ENCODE results near the gene NMUR2.

NMUR2 gene

DNA sequence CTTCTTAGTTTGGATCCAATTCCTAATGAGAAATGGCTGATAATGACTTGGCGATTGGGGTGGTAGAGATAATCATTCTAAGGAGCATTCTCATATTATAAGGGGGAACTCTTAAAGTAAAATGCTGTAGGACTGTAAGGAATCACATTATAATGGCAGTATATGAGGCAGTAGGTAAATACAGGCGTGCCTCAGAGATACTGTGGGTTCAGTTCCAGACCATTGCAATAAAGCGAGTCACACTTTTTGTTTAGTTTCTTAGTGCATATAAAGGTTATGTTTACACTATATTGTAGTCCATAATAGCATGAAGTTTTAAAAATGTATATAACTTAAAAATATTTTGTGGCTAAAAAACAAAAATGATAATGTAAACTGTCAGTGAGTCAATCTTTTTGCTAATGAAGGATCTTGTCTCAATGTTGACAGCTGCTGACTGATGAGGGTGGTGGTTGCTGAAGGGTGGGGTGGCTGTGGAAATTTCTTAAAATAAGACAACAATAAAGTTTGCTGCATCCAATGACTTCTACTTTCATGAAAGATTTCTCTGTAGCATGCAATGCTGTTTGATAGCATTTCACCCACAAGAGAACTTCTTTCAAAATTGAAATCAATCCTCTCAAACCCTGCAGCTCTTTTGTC, 15.8 kb downstream of the NMUR2 start:
- H3K9me3 Mint-ChIP-seq: peaks cover 0 to 6% of the 10 kb centered on the region in 2 donors
- no peak overlapping the region for H3K27ac Mint-ChIP-seq
- H3K27me3 Mint-ChIP-seq: no peaks in the 10 kb centered on the region
- ATAC-seq (replicated peaks) (no peak), DNase-seq (no peak)
- H3K4me1 Mint-ChIP-seq: no peaks in the 10 kb centered on the region
- H3K36me3 Mint-ChIP-seq: no peaks in the 10 kb centered on the region
- no peak overlapping the region for H3K4me3 Mint-ChIP-seq

DNA sequence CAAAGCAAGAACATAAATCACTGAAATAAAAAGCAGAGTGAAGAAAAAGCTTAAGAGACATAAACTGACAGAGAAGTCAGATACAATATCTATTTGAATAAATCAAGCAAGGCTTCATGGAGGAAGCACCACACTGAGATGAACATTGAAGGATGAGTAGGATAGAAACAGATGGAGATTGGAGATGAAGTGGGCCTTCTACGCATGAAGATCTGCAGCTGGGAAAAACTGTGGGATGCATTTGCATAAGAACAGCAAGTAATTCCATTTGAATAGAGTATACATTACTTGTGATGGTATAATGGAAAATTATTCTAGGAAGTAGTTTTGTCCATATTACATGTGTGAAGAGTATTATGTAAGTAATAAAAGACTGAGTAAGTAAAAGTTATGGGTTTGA, 16.5 kb downstream of the NMUR2 start:
- ATAC-seq (replicated peaks): no peak
- Mint-ChIP-seq H3K36me3 (no peaks in the 10 kb centered on the region), H3K27me3 (no peaks in the 10 kb centered on the region), H3K4me3 (no peak overlapping the region), H3K9me3 (peaks cover 0 to 8% of the 10 kb centered on the region in 2 donors), H3K27ac (no peak overlapping the region), H3K4me1 (no peaks in the 10 kb centered on the region)
- DNase-seq: no peak

DNA sequence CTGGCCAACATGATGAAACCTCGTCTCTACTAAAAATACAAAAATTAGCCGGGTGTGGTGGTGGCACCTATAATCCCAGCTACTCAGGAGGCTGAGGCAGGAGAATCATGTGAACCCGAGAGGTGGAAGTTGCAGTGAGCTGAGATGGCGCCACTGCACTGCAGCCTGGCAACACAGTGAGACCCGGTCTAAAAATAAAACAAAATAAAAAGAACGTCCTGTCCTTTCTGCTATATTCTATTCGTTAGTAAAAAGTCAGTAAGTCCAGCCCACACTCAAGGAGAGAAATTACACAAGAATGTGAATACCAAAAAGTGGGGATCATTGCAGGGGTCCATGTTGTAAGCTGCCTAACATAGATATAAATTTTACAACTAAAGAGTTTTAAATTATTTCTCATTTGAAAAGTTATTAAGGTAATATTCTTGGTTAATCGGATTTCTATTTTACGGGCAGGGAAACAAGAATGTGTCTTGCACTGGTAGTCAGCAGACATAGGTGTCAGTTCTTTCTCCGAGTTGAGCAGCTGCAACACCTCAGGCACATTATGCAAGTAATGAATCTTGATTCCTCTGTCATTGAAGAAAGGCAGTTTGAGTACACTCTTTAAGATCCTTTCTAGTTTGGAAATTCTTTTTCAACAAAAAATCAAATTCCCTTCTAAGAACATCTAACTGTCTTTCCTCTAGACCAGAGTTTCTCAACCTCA, 24.5 kb downstream of the NMUR2 start:
- ATAC-seq (replicated peaks) (no peak), DNase-seq (no peak)
- Mint-ChIP-seq H3K9me3 (peaks cover 0 to 7% of the 10 kb centered on the region in 2 donors), H3K36me3 (no peaks in the 10 kb centered on the region), H3K27ac (no peak overlapping the region), H3K27me3 (no peaks in the 10 kb centered on the region), H3K4me3 (no peak overlapping the region), H3K4me1 (no peaks in the 10 kb centered on the region)

DNA sequence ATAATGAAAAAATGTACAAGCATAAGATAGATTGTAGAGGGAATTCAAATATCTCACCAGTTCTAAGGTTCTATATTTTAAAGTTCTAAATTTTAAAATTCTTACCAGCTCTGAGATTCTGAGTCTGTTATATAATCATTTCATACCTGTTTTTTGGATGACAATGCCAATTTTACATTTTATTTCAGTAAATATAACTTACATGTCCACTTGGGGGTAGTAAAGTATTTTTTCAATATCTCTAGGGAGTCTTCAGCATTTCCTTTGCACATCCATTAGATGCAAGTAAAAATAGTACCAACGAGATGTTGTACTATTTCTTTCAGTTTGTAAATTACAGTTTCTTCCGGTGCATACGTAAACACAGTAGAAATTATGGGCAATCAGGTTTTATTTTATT, 25.7 kb downstream of the NMUR2 start:
- no peaks in the 10 kb centered on the region for H3K4me1 Mint-ChIP-seq
- ATAC-seq (replicated peaks) (no peak), DNase-seq (no peak)
- no peak overlapping the region for H3K27ac Mint-ChIP-seq
- peaks cover 0 to 7% of the 10 kb centered on the region in 2 donors for H3K9me3 Mint-ChIP-seq
- no peaks in the 10 kb centered on the region for H3K36me3 Mint-ChIP-seq
- no peaks in the 10 kb centered on the region for H3K27me3 Mint-ChIP-seq
- no peak overlapping the region for H3K4me3 Mint-ChIP-seq

DNA sequence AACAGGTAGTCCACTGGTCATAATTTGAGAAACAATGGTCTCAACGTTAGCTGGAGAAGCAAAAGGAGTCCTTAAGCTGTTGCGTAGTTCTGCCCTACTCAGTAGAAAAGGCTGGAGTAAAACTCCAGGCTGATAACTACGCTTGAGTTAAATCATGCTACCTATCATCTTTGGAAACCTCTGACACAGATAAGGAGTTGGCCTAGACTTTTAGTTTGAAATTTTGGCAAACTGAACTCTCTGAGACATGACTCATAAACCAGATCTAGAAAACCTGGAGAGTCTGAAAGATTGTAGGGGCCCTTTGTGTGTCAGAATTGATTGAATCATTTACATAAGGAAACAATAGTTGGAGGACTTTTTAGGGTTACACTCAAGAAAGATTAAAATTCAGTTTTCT, 26.3 kb downstream of the NMUR2 start:
- Mint-ChIP-seq H3K27me3 (no peaks in the 10 kb centered on the region), H3K27ac (no peak overlapping the region), H3K4me1 (no peaks in the 10 kb centered on the region), H3K36me3 (no peaks in the 10 kb centered on the region), H3K9me3 (peaks cover 0 to 5% of the 10 kb centered on the region in 2 donors), H3K4me3 (no peak overlapping the region)
- DNase-seq: no peak
- ATAC-seq (replicated peaks): no peak

DNA sequence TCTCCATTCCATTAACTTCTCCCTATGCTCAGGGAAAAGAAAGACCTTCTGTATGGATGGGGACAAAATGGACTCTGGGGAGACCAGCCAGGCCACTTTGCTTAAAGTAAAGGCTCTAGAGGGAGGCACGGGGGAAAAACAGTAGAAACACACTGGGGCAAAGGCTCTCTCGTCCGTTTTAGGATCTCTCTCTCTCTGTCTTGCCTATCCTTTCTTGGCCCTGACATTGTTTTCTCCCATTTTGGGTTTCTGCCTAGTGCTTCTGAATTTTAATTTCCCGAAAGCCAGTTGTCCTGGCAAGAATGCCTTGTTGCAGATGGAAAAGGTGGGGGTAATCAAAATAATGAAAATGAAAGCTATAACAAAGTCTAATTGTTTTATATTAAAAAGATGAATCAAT, 28.2 kb downstream of the NMUR2 start:
- Mint-ChIP-seq H3K9me3 (peaks cover 0 to under 1% of the 10 kb centered on the region in 2 donors), H3K36me3 (no peaks in the 10 kb centered on the region), H3K27me3 (no peaks in the 10 kb centered on the region), H3K4me1 (no peaks in the 10 kb centered on the region), H3K27ac (no peak overlapping the region), H3K4me3 (no peak overlapping the region)
- ATAC-seq (replicated peaks) (no peak), DNase-seq (no peak)

DNA sequence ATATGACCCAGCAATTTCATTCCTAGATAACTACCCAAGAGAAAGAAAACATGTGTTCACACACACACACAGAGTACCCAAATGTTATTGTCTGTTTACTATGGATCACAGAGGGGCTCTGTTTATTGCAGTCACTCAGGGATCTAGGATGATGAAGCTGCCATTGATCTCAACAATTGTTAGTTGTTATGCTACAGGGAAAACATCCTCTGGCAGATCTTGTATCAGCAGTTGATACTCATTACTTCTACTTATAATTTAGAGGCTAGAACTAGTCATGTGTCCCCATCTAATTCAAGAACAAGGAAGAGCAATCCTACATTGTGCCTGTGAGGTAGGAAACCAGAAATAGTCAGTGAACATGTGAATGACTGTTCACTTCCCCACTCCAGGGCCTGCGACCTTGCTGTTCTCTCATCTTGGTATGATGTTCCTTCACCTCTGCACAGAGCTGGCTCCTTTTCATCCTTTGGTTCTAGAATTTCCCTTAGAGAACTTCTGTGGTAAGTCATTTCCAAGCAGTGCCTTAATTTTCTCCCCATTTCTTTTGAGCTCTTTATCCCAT, 30.3 kb downstream of the NMUR2 start:
- Mint-ChIP-seq H3K27me3 (no peaks in the 10 kb centered on the region), H3K27ac (no peak overlapping the region), H3K4me3 (no peak overlapping the region), H3K4me1 (no peaks in the 10 kb centered on the region), H3K9me3 (no peaks in the 10 kb centered on the region), H3K36me3 (no peaks in the 10 kb centered on the region)
- ATAC-seq (replicated peaks) (no peak), DNase-seq (no peak)

DNA sequence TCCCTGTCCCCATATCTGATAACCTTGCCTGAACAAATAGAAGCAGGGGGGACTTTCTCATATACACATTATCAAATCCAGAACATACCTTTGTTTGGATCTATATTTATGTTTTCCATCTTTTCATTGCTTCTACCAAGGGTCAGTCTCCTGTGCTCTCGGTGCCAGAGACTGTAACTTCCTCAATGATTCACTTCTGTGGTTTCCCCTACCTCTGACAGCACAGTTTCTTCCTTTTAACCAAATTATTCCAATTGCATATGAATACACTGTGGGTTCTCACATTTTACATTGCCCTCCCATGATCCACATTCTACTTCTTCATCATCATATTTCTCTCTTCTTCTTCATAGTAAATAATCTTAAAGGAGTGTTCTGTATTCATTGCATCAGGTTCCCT, 32.2 kb downstream of the NMUR2 start:
- no peak for ATAC-seq (replicated peaks)
- H3K27ac Mint-ChIP-seq: no peak overlapping the region
- no peak for DNase-seq
- no peaks in the 10 kb centered on the region for H3K27me3 Mint-ChIP-seq
- no peaks in the 10 kb centered on the region for H3K9me3 Mint-ChIP-seq
- H3K4me3 Mint-ChIP-seq: no peak overlapping the region
- no peaks in the 10 kb centered on the region for H3K4me1 Mint-ChIP-seq
- no peaks in the 10 kb centered on the region for H3K36me3 Mint-ChIP-seq

DNA sequence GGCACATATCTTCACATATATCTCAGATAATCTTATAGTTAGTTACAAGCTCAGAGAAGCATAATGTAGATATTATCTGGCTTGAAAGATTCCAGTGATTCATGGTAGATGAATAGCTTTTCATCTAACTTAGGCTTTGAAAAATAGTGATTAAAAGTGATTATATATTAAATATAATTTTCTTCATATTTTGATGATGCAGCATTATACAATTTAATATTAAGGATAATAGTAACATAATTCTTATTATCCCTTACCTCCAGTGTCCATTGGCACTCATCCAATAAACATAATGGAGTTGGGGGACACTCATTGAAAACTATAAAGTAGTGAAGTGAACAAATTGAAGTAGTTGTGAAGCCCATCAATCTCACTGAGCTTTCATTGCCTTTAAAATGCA, 35.8 kb downstream of the NMUR2 start:
- Mint-ChIP-seq H3K4me3 (no peak overlapping the region), H3K9me3 (peaks cover 0 to 2% of the 10 kb centered on the region in 2 donors), H3K36me3 (no peaks in the 10 kb centered on the region), H3K4me1 (no peaks in the 10 kb centered on the region), H3K27ac (no peak overlapping the region), H3K27me3 (no peaks in the 10 kb centered on the region)
- ATAC-seq (replicated peaks) (no peak), DNase-seq (no peak)

DNA sequence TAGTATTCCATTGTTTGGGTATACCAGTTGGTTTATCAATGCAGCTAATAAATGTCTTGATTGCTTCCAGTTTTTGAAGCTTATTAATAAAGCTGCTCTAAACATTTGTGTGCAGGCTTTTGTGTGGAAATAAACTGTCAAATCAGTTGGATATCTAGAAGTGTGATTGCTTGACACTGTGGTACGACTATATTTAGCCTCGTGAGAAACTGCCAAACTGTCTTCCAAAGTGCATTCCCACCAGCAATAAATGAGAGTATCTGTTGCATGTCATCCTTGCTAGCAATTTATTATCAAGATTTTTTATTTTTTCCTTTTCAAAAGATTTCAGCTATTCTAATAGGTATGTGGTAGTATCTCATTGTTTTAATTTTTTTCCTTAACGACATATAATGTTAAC, 37.5 kb downstream of the NMUR2 start:
- Mint-ChIP-seq H3K27me3 (no peaks in the 10 kb centered on the region), H3K9me3 (peaks cover 0 to 2% of the 10 kb centered on the region in 2 donors), H3K36me3 (no peaks in the 10 kb centered on the region), H3K4me1 (no peaks in the 10 kb centered on the region), H3K27ac (no peak overlapping the region), H3K4me3 (no peak overlapping the region)
- DNase-seq (no peak), ATAC-seq (replicated peaks) (no peak)

DNA sequence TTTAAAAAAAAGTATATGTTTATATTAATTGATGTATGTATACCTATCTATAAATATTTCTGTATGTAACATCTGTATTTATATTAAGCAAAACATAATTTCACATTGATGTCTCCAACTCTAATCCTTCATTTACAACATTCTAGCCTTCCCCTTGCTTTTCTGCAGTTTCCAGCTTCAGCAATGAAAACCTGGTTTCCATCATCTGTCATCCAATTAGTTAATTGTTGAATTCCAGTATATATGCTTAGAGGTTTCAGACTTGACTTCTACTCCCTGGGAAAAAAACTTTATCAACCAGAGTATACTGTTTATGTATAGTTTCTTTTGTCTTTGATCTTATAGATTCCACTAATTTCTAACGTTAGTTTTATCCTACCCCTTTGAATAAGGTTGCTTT, 38.4 kb downstream of the NMUR2 start:
- H3K27me3 Mint-ChIP-seq: no peaks in the 10 kb centered on the region
- DNase-seq (no peak), ATAC-seq (replicated peaks) (no peak)
- peaks cover 0 to 2% of the 10 kb centered on the region in 2 donors for H3K9me3 Mint-ChIP-seq
- H3K36me3 Mint-ChIP-seq: no peaks in the 10 kb centered on the region
- H3K4me1 Mint-ChIP-seq: no peaks in the 10 kb centered on the region
- no peak overlapping the region for H3K27ac Mint-ChIP-seq
- no peak overlapping the region for H3K4me3 Mint-ChIP-seq

DNA sequence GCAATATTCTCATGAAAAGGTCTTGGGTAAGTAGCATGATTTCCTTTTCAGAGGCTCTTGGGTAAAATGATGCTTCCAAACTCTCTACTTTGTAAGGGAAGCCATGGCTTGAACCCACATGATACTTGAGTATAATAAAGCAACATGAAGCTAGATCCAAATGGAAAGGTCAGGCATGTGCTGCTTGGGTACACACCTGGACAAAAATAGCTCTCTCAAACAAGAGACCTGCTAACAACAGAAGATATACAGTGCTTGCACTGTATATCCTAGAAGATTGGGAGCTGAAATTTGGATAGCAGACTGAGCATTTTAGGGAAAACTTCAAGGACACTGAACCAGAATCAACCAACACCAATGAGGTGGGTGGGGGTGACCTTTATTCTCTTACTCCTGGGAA, 40.2 kb downstream of the NMUR2 start:
- Mint-ChIP-seq H3K4me3 (no peak overlapping the region), H3K27me3 (no peaks in the 10 kb centered on the region), H3K4me1 (no peaks in the 10 kb centered on the region), H3K9me3 (peaks cover 2 to 4% of the 10 kb centered on the region in 2 donors), H3K27ac (no peak overlapping the region), H3K36me3 (no peaks in the 10 kb centered on the region)
- ATAC-seq (replicated peaks) (no peak), DNase-seq (no peak)

DNA sequence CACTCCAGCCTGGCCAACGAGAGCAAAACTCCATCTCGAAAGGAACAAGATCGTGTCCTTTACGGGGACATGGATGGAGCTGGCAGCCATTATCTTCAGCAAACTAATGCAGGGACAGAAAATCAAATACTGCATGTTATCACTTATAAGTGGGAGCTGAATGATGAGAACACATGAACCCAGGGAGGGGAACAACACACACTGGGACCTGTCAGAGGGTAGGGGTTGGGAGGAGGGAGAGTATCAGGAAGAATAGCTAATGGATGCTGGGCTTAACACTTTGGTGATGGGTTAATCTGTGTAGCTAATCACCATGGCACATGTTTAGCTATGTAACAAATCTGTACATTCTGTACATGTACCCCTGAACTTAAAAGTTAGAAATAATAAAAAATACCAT, 40.9 kb downstream of the NMUR2 start:
- H3K36me3 Mint-ChIP-seq: no peaks in the 10 kb centered on the region
- H3K4me3 Mint-ChIP-seq: no peak overlapping the region
- DNase-seq (no peak), ATAC-seq (replicated peaks) (no peak)
- H3K9me3 Mint-ChIP-seq: peaks cover 2 to 4% of the 10 kb centered on the region in 2 donors
- no peaks in the 10 kb centered on the region for H3K4me1 Mint-ChIP-seq
- H3K27ac Mint-ChIP-seq: no peak overlapping the region
- no peaks in the 10 kb centered on the region for H3K27me3 Mint-ChIP-seq

DNA sequence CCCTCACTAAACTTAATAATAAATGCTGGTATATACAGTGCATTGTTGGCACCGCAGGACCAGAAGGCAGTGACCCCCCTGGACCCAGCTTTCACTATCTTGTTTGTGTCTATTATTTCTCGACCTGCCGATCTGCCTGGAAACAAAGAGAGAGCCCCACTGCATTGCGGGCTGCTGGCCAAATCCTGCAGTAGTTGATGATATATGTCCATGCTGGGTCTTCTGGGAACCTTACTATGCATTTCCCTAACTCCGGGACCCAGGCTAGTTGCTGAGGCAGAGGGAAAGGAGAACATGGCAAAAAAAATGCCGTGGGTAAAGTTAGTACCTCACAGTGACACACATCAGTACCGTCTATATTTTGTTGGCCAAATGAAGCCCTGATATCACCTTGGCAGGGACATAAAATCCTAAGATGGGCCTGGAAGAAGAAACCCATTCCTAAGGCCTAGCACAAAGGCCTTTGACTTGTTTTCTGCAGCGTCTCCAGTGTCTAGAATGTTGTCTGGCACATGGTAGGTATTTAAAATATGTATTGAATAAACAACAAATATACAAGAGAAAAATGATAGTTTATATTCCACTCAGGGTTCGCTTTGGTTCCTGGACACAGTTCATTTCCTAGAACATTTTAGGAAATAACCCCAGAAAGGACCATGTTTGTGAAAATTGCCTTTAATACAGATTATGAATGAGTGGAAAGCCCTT, 46.1 kb downstream of the NMUR2 start:
- H3K36me3 Mint-ChIP-seq: no peaks in the 10 kb centered on the region
- no peak overlapping the region for H3K4me3 Mint-ChIP-seq
- no peaks in the 10 kb centered on the region for H3K27me3 Mint-ChIP-seq
- DNase-seq (no peak), ATAC-seq (replicated peaks) (no peak)
- H3K9me3 Mint-ChIP-seq: peaks cover 0 to 4% of the 10 kb centered on the region in 2 donors
- H3K4me1 Mint-ChIP-seq: no peaks in the 10 kb centered on the region
- no peak overlapping the region for H3K27ac Mint-ChIP-seq

DNA sequence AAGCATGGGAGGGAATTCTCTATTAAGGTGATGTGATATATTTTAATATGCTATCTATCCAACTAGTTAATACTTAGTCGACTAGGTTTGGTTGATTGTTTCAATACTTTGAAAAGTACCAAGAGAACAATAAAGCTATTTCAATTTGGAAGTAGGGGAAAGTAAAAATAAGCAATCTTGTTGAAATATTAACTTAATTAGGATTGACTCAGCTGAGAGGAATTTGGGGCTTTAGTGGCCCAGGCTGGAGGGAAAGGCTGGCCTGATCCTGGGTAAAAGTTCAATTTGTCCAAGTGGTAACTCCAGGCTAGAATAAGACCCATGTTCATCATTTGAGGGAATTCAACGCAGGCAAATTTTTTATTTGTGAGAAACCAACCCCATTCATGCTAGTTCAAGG, 48.6 kb downstream of the NMUR2 start:
- ATAC-seq (replicated peaks) (no peak), DNase-seq (no peak)
- H3K4me3 Mint-ChIP-seq: no peak overlapping the region
- no peak overlapping the region for H3K27ac Mint-ChIP-seq
- no peaks in the 10 kb centered on the region for H3K4me1 Mint-ChIP-seq
- no peaks in the 10 kb centered on the region for H3K36me3 Mint-ChIP-seq
- H3K27me3 Mint-ChIP-seq: no peaks in the 10 kb centered on the region
- H3K9me3 Mint-ChIP-seq: peaks cover 0 to 4% of the 10 kb centered on the region in 2 donors

All from stimulated activated naive B cell treated with anti-CD40 and anti-IgM and Interleukin-4, amounts not matched to agents 10 μg/mL and 1 μg/mL and 100 μg/mL, for 72 hours (primary cell).